Keratinocyte (primary cell): ENCODE measurements around the gene RAB11A.

Experiments
- CTCF ChIP-seq, 3 experiments: IDR thresholded peaks in 1 of 3; conservative IDR thresholded peaks in 1 of 3; optimal IDR thresholded peaks in 1 of 3; 2 replicates in 2 of 3; 3 replicates in 1 of 3; pipeline versions ENCODE3 to v1.5.1; 2011; ENCODE audit warnings: low read length in 3 of 3, mild to moderate bottlenecking in 3 of 3, moderate library complexity in 2 of 3, control low read depth in 1 of 3, inconsistent platforms in 1 of 3; ENCODE audit not compliant: insufficient read depth in 2 of 3; ENCODE audit errors: extremely low read depth in 1 of 3
- EZH2 ChIP-seq: IDR thresholded peaks from one replicate; pipeline ENCODE4 v1.6.1; 2012; ENCODE audit warnings: inconsistent platforms, mild to moderate bottlenecking, low read length, moderate library complexity

GRCh38 chr15:65907661-65908060 is 38.4 kb downstream of the RAB11A start:
- TF ChIP-seq CTCF (optimal IDR thresholded peaks at IDR 0.05 in 1 of 3, IDR thresholded peaks at IDR 0.05 in 1 of 3, conservative IDR thresholded peaks at IDR 0.05 in 1 of 3; ENCODE audit: extremely low read depth in 1 of 3, insufficient read depth in 2 of 3, low read length in 3 of 3) (no peak), EZH2 (no peak)
